Stimulated activated CD4-positive, alpha-beta T cell treated with anti-CD3 and anti-CD28 coated beads, Interleukin-2, amount 100 ng/mL, for 48 hours (primary cell): ENCODE results near the gene CDC34.
"Not testable (repeated sequence)": the region's sequence is repeated elsewhere in the genome, so short reads cannot be mapped to it uniquely, and the experiment has no call there.

Source experiments
- DNase-seq, 2 donors: peaks; one replicate each; pipeline ENCODE4 v3.0.0-alpha.2; 2020

The CDC34 gene

DNA sequence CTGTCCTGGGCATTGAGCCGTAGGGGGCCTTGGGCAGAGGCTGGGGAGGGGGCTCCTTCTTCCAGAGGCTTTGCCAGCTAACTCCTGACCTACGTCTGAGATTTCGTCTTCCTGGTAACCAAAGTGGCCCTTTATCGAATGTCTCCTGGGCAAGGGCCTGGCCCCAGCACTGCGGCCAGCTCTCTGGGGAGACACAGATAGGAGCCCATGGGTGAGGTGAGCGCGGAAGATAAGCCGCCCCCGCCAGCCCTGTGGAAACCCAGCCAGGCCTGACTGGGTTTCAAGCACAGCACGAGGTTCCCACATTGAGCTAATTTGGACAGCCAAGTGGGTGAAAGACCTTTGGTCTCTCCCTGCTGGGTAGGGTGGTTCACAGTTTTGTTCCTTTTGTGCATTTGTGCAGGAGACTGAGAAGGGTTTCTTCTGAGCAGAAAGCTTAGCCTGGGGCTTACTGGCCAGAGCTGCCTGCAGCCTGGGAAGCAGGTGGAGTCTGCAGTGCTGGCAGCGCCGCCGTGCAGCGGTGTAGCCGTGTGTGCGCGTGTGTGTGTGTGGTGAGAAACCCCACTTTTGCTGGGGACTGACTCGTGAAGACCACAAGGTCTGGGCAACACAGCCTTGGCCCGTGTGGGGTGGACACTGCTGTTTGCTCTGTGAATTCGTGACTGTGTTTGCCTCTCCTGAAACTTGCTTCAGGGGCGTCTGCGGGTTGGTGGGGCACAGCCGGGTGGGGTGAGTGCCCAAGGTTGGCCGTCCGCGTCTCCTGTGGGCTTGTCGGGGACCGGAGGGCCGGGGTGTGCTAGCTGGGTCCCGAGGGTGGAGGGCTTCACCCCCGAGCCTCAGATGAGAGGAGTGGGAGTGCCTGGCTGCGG is 43.3 kb downstream of the CDC34 start:
- no peak for DNase-seq

GRCh38 chr19:575527-576506 is 44.3 kb downstream of the CDC34 start:
- no peak for DNase-seq

GRCh38 chr19:576768-577438 is 45.3 kb downstream of the CDC34 start:
- DNase-seq, result no peak

DNA sequence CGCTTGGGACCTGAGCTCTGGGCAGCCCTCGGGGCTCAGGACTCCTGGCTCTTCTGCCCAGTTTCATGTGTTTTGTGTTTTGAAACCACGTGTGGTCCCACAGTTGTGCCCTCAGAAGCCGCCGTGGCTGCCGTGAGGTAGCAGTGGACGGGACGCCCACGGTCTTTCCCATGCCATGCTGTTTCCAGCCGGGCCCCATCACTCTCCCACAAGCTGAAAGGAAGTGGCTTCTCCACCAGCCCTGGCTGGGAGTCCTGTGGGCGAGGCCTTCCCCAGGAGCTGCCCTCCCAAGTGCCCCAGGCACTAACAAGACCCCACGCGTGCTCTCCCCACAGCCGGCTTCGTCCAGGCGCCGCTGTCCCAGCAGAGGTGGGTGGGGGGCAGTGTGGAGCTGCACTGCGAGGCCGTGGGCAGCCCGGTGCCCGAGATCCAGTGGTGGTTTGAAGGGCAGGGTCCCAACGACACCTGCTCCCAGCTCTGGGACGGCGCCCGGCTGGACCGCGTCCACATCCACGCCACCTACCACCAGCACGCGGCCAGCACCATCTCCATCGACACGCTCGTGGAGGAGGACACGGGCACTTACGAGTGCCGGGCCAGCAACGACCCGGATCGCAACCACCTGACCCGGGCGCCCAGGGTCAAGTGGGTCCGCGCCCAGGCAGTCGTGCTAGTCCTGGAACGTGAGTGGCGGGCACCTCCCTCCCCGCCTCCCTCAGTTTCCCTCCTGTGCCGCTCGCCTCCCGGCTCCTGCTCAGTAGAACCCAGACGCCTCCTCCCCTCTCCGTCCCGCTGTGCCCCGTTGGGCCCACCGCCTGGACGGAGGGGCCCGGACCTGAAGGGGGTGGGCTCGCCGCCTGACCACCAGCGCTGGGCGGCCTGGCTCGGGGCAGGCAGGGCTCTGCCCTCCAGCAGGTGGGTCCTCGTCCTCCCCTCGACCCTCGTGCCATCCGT is 46.2 kb downstream of the CDC34 start:
- DNase-seq, result no peak

DNA sequence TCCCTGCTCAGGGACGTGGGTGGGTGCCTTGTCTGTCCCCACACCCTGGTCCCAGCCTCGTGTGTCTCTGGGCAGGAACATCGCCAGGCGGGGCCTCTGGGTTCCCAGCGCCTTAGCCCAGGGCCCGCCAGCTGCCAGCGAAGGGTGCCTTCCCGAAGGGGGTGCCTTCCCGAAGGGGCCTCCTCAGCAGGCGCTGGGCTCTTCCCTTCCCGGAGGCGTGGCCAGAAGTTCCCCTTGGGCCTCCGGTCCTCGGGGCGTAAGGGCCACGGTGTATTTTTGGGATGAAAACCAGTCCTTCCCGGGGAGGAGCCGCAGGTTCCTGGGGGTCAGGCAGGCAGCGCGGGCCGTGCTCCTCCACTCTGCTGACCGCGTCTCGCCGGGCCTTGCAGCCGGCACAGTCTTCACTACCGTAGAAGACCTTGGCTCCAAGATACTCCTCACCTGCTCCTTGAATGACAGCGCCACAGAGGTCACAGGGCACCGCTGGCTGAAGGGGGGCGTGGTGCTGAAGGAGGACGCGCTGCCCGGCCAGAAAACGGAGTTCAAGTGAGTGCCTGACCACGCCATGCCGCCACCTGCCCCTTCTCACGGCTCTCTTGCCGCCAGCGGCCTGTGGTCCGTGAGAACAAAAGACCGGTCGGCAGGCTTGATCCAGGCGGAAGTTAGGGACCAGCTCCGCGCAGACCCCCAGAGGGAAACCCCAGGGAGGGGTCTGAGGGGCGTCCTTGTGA is 47.7 kb downstream of the CDC34 start:
- DNase-seq, result no peak

- no peak for DNase-seq
These were observed 48.2 kb downstream of the CDC34 start for GRCh38 chr19:579842-580155.

GRCh38 chr19:580274-580835 is 48.8 kb downstream of the CDC34 start:
- DNase-seq, result no peak

- no peak for DNase-seq
These were observed 50.0 kb downstream of the CDC34 start for GRCh38 chr19:581399-582111.

GRCh38 chr19:582497-583197 is 51.1 kb downstream of the CDC34 start:
- DNase-seq, result no peak

GRCh38 chr19:583198-583967 is 51.8 kb downstream of the CDC34 start:
- DNase-seq, result no peak

DNA sequence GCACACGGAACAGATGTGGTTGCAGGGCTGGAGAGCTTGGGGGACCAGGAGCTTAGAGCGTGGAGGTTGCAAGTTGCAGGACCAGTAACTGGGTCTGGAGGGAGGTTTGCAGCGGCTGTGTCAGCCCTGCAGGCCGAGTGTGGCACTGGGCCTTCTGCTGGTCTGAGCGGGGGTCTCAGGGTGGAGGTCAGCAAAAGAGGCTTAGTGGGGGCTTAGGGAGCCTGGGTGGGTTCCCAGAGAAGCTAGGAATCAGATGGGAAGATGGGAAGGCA is 52.3 kb downstream of the CDC34 start:
- no peak for DNase-seq

- peak; percentile 55 to 64 for DNase-seq
These were observed 52.9 kb downstream of the CDC34 start for GRCh38 chr19:584240-585001.

DNA sequence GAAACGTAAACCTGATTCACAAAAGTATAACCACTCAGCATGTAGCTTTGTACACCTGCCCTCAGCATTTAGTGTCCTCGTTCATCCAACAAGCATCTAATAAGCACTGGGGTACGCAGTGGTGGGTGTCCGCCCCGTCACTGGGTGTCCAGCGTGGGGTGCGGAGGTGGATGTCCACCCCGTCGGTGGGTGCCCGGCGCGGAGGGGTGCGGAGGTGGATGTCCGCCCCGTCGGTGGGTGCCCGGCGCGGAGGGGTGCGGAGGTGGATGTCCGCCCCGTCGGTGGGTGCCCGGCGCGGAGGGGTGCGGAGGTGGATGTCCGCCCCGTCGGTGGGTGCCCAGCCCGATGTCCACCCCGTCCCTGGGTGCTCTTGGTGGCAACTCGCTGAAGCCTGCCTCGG is 53.6 kb downstream of the CDC34 start:
- not testable (repeated sequence) for DNase-seq

- DNase-seq, result no peak
These were observed 54.1 kb downstream of the CDC34 start for GRCh38 chr19:585551-586110.

DNA sequence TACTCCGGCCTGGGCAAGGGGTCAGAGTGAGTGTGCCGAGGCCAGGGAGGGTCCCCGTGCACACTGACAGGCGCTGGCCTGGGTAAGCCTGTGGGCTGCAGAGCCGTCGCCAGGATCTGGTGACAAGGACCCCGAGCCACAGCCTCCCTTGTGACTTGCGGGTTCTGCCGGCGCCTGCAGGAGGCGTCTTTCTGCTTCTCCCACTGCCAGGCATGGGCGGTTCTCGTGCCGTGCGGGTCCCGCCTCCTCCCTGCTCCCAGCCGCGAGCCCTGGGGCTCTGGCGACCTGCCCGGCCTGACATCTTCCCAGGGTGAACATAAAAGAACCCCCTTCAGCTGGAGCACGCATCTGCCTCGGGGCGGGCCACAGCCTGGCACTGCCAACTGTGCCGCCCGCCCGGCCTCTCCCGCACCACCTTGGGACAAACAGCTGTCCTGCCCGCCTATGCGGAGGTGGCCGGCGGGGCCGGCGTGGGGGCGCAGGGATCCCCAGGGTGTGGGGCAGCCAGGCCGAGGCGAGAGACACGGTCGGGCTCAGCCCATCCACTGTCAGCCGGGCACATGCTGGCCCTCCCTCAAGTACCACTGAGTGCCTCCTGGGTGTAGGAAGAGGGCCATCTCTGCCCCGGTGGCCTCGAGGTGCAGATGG is 56.7 kb downstream of the CDC34 start:
- DNase-seq, result peak; percentile 65 to 68

DNA sequence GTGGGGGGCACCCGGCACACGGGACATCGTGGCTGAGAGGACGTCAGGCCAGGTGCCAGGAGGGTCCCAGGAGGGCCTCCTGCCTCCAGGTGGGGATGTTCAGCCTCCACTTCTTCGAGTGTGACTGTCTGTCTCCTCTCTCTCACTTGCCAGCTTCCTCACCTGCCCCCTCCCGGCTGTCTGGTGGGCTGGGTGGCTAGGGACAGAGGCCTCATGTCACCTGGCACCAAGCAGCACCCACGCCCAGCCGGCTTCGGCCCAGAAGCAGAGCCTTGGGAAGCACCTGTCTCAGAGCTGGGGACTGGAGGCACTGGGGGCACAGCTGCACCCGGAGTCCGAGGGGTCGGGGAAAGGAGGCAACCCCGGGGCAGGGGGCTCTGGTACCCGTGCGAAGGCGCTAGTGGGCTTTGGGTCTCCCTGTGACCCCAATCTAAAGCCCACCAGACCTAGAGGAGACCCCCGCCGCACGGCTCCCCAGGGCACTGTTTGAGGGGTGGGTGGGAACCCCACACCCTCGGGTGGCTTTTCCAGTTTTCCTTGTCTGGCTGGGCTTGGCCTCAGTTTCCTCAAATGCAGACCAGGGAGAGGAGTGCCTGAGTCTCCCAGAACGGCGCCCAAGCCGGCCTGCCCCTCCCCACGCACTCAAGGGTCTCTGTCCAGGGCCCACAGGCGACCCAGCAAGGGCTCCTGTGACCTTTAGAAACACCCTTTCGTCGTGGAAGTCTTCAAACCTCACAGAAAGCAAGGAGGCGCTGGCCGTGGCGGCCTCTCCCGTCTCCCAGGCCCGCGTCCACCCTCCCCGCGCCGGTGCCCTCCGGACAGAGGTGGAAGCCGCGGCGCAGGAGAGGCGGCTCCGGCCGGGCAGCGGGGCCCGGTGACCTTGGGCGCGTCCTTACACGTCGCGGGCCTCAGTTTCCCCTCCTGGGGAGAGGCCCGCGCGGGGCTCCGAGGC is 57.5 kb downstream of the CDC34 start:
- no peak for DNase-seq
